Measurements from ENCODE around the gene SH2D4B. TPM values are rescaled to one million over a fixed set of nuclear protein-coding genes. Genes with fewer than 3 reads are reported as not detected.
A peak's percentile ranks its signal among the peaks of the same experiment; 100 is the strongest.

Gene SH2D4B
- total RNA-seq, 3 donors from 2014 or later (not counting 1 experiment from before 2014, with no cell fraction given): 0.19 to 0.30 (median 0.27) TPM

DNA sequence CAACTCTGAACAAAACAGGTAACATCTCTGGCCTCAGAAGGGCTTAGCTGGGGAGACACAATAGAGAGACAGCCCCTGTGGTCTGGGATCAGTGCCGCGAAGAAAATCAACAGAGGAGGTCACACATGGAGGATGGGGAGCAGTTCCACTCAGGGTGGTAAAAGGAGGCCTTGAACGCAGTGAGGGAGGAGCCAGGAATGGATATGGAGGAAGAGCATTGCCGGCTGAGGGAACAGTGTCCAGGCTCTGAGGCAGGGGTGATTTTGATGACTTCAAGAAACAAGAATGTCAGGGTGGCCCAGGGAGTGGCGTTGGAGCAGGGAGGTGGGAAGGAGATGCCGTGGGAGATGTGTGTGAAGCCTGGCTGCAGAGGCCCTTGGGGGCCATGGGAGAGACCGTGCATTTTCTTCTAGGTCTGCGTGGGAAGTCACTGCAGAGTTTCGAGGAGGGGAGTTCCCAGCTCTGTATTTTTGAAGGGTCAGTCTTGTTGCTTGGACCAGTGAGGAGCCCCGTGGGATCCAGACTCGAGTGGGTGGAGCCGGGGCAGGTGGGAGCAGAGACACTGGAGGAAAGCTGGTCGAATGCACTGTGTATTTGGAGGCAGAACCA, 35.7 kb upstream of the SH2D4B start:
- Mint-ChIP-seq H3K4me1 (peaks cover 88 to 91% of the 10 kb centered on the region in 2 donors), H3K27me3 (ENCODE audit: low read depth in 2 of 2) (no peaks in the 10 kb centered on the region), H3K36me3 (peaks cover 2% of the 10 kb centered on the region), H3K27ac (peak overlapping the region; percentile 75 to 81), H3K9me3 (no peaks in the 10 kb centered on the region), H3K4me3 (peak overlapping the region; percentile 52)
- ATAC-seq: no peak
- Histone ChIP-seq H3K36me3 (ENCODE audit: control insufficient read depth, insufficient read depth, low read length) (peaks cover 20% of the 10 kb centered on the region), H3K27me3 (ENCODE audit: control insufficient read depth, insufficient read depth, low read length) (no peaks in the 10 kb centered on the region), H3K4me3 (ENCODE audit: low read length) (no peak overlapping the region), H3K27ac (ENCODE audit: low read length) (peak overlapping the region; percentile 77), H3K4me1 (ENCODE audit: control insufficient read depth, insufficient read depth, low read length) (peaks cover 90% of the 10 kb centered on the region), H3K9me3 (ENCODE audit: control insufficient read depth, insufficient read depth, low read length) (no peaks in the 10 kb centered on the region)
- DNase-seq: no peak
- 92% methylated on average over 13 of the region's 13 CpGs for WGBS (ENCODE audit: insufficient coverage)
- intact Hi-C loops (cut with micrococcal nuclease): no loop called here
- TF ChIP-seq, protein P1, sequence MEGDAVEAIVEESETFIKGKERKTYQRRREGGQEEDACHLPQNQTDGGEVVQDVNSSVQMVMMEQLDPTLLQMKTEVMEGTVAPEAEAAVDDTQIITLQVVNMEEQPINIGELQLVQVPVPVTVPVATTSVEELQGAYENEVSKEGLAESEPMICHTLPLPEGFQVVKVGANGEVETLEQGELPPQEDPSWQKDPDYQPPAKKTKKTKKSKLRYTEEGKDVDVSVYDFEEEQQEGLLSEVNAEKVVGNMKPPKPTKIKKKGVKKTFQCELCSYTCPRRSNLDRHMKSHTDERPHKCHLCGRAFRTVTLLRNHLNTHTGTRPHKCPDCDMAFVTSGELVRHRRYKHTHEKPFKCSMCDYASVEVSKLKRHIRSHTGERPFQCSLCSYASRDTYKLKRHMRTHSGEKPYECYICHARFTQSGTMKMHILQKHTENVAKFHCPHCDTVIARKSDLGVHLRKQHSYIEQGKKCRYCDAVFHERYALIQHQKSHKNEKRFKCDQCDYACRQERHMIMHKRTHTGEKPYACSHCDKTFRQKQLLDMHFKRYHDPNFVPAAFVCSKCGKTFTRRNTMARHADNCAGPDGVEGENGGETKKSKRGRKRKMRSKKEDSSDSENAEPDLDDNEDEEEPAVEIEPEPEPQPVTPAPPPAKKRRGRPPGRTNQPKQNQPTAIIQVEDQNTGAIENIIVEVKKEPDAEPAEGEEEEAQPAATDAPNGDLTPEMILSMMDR (IDR thresholded peaks at IDR 0.05): no peak

DNA sequence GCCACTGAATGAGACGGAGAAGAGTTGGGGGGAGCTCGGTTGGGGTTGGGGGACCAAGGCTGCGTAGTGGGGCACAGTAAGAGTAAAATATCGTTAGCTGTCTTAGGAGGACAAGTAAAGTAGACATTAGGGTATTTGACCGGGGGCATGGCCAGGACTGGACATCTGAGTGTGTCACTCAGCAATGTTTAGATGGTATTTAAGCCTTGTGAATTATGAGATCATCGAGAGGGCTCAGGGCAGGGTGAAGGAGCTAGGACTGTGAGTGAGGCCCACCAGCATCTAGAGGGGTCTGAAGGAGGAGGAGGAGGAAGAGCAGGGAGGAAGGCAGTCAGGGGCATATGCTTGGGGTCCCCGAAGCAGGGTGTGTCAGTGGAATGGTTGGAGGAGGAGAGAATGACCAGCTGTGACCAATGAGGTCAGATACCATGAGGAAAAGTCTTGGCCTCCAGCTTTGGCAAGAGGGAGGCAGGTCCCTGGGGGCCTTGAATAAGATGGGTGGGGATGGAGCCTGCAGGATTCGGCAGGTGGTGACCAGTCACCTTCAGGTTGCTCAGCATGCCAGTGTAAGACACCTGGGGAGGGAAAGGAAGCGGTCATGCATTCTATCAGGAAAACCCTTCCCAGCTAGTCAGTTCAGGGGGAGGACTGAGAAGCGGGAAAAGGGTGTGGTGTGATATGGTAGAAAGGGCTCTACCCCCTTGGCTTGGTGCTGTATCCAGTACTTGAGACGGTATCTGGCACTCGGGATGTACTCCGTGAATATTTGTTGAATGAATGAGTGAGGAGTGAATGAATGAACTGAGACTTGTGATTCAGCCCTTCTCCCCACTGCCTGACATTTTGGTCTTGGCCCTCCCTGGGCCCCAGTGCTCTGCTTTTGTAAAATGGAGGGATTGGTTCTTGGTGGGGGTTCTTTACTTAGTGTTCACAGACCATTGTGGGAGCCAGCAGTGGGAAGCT, 34.8 kb upstream of the SH2D4B start:
- H3K36me3 Mint-ChIP-seq: no peaks in the 10 kb centered on the region
- H3K36me3 ChIP-seq (ENCODE audit: control insufficient read depth, insufficient read depth, low read length): peaks cover 26% of the 10 kb centered on the region
- no peaks in the 10 kb centered on the region for H3K27me3 Mint-ChIP-seq (ENCODE audit: low read depth in 2 of 2)
- H3K9me3 Mint-ChIP-seq: no peaks in the 10 kb centered on the region
- peaks cover 82% of the 10 kb centered on the region for H3K4me1 ChIP-seq (ENCODE audit: control insufficient read depth, insufficient read depth, low read length)
- no peaks in the 10 kb centered on the region for H3K9me3 ChIP-seq (ENCODE audit: control insufficient read depth, insufficient read depth, low read length)
- no peaks in the 10 kb centered on the region for H3K27me3 ChIP-seq (ENCODE audit: control insufficient read depth, insufficient read depth, low read length)
- intact Hi-C loops (cut with micrococcal nuclease): no loop called here
- 87% methylated on average over 13 of the region's 13 CpGs for WGBS (ENCODE audit: insufficient coverage)
- DNase-seq (no peak), ATAC-seq (no peak)
- H3K4me1 Mint-ChIP-seq: peaks cover 82 to 84% of the 10 kb centered on the region in 2 donors
- TF ChIP-seq, protein P1 (IDR thresholded peaks at IDR 0.05): no peak
- peak overlapping the region; percentile 75 to 81 for H3K27ac Mint-ChIP-seq
- H3K27ac ChIP-seq (ENCODE audit: low read length): peak overlapping the region; percentile 21
- H3K4me3 Mint-ChIP-seq: peak overlapping the region; percentile 69
- H3K4me3 ChIP-seq (ENCODE audit: low read length): no peak overlapping the region

DNA sequence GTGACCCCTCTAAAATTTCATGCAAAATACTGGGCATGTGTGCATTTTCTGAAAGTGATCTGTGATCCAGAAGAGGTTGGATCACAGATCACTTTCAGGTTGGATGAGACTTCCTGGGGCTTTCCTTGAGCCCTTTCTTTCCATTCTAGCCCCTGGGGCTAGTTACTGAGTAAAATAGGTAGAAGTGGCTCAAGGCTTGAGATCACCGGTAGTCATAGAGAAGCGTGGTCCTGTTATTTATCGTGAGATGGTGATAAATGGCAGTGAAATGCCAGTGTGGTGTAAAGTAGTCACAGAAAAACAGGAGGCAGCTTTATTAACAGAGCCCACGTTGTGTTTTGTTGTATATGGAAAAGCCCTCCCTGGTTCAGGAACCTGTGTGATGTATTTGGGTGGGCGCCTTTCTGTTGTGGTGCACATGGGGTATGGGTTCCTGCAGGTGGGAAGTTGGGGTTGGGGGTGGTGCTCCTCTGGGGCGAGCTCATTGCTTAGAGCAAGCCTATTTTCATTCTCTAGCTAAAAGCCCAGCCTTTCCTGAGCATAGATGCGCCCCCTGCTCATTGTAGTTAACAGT, 34.0 kb upstream of the SH2D4B start:
- Mint-ChIP-seq H3K27ac (peak overlapping the region; percentile 75 to 81), H3K27me3 (ENCODE audit: low read depth in 2 of 2) (no peaks in the 10 kb centered on the region), H3K4me1 (peaks cover 74 to 76% of the 10 kb centered on the region in 2 donors), H3K4me3 (peak overlapping the region; percentile 69), H3K9me3 (no peaks in the 10 kb centered on the region), H3K36me3 (no peaks in the 10 kb centered on the region)
- TF ChIP-seq, protein P1 (IDR thresholded peaks at IDR 0.05): no peak
- no peak for DNase-seq
- Histone ChIP-seq H3K4me1 (ENCODE audit: control insufficient read depth, insufficient read depth, low read length) (peaks cover 74% of the 10 kb centered on the region), H3K36me3 (ENCODE audit: control insufficient read depth, insufficient read depth, low read length) (peaks cover 31% of the 10 kb centered on the region), H3K27me3 (ENCODE audit: control insufficient read depth, insufficient read depth, low read length) (no peaks in the 10 kb centered on the region), H3K9me3 (ENCODE audit: control insufficient read depth, insufficient read depth, low read length) (no peaks in the 10 kb centered on the region), H3K4me3 (ENCODE audit: low read length) (no peak overlapping the region), H3K27ac (ENCODE audit: low read length) (peak overlapping the region; percentile 52)
- ATAC-seq: no peak
- 57% methylated on average over 7 of the region's 7 CpGs for WGBS (ENCODE audit: insufficient coverage)
- intact Hi-C loops (cut with micrococcal nuclease): no loop called here
